Measurements from ENCODE around the gene CFD. TPM values are rescaled to one million over a fixed set of nuclear protein-coding genes. Genes with fewer than 3 reads are reported as not detected.

Gene CFD
- total and polyA plus RNA-seq, 4 donors, result 90.8 to 227 (median 141) TPM

- no peak overlapping the region for H3K4me3 ChIP-seq
- peaks cover 0 to 11% (median 7%) of the 10 kb centered on the region in 4 donors for H3K36me3 ChIP-seq (ENCODE audit: control insufficient read depth in 4 of 4, insufficient read depth in 4 of 4, low read length in 4 of 4)
- no peak for ATAC-seq (ENCODE audit: insufficient read depth, low FRiP score)
- peaks cover 0 to 13% (median 9%) of the 10 kb centered on the region in 5 donors for H3K4me1 ChIP-seq (ENCODE audit: control insufficient read depth in 5 of 5, insufficient read depth in 5 of 5, low read length in 5 of 5)
- peaks cover 0 to 12% (median 0%) of the 10 kb centered on the region in 3 donors for H3K27me3 ChIP-seq (ENCODE audit: control insufficient read depth in 3 of 3, insufficient read depth in 3 of 3, low read length in 2 of 3)
- TF ChIP-seq CTCF (IDR thresholded peaks at IDR 0.05; ENCODE audit: control extremely low read depth, extremely low read depth), result no peak
- peak overlapping the region in 1 of 2 donors; percentile 23 for H3K27ac ChIP-seq (ENCODE audit: low read depth in 1 of 2, low read length in 1 of 2)
- no peak overlapping the region for H3K9ac ChIP-seq (ENCODE audit: insufficient read depth in 1 of 2, low read length in 2 of 2)
- DNase-seq, result no peak
- 68 to 75% methylated on average over 7 of the region's 7 CpGs for WGBS, 2 donors
- H3K9me3 ChIP-seq (ENCODE audit: control insufficient read depth in 4 of 4, insufficient read depth in 3 of 4, low read length in 3 of 4), result no peaks in the 10 kb centered on the region
These were observed 3.8 kb downstream of the CFD start for GRCh38 chr19:863315-863620.

GRCh38 chr19:866769-867300 is 7.4 kb downstream of the CFD start:
- H3K27me3 ChIP-seq (ENCODE audit: control insufficient read depth in 3 of 3, insufficient read depth in 3 of 3, low read length in 2 of 3), result peaks cover 0 to 2% (median 0%) of the 10 kb centered on the region in 3 donors
- H3K4me3 ChIP-seq, result no peak overlapping the region
- DNase-seq (no peak), ATAC-seq (ENCODE audit: insufficient read depth, low FRiP score) (no peak)
- H3K27ac ChIP-seq (ENCODE audit: low read depth in 1 of 2, low read length in 1 of 2), result no peak overlapping the region
- WGBS, 2 donors, result 85 to 89% methylated on average over 27 to 38 of the region's 38 CpGs
- TF ChIP-seq CTCF (IDR thresholded peaks at IDR 0.05; ENCODE audit: control extremely low read depth, extremely low read depth), result no peak
- H3K9me3 ChIP-seq (ENCODE audit: control insufficient read depth in 4 of 4, insufficient read depth in 3 of 4, low read length in 3 of 4), result no peaks in the 10 kb centered on the region
- H3K9ac ChIP-seq (ENCODE audit: insufficient read depth in 1 of 2, low read length in 2 of 2), result no peak overlapping the region
- H3K36me3 ChIP-seq (ENCODE audit: control insufficient read depth in 4 of 4, insufficient read depth in 4 of 4, low read length in 4 of 4), result peaks cover 0 to 30% (median 13%) of the 10 kb centered on the region in 4 donors
- H3K4me1 ChIP-seq (ENCODE audit: control insufficient read depth in 5 of 5, insufficient read depth in 5 of 5, low read length in 5 of 5), result peaks cover 0 to 20% (median 12%) of the 10 kb centered on the region in 5 donors

- no peak overlapping the region for H3K27ac ChIP-seq (ENCODE audit: low read depth in 1 of 2, low read length in 1 of 2)
- WGBS, 2 donors, result 85 to 88% methylated on average over 16 of the region's 16 CpGs
- peaks cover 0 to 33% (median 13%) of the 10 kb centered on the region in 4 donors for H3K36me3 ChIP-seq (ENCODE audit: control insufficient read depth in 4 of 4, insufficient read depth in 4 of 4, low read length in 4 of 4)
- no peaks in the 10 kb centered on the region for H3K9me3 ChIP-seq (ENCODE audit: control insufficient read depth in 4 of 4, insufficient read depth in 3 of 4, low read length in 3 of 4)
- H3K4me3 ChIP-seq, result no peak overlapping the region
- TF ChIP-seq CTCF (IDR thresholded peaks at IDR 0.05; ENCODE audit: control extremely low read depth, extremely low read depth), result no peak
- DNase-seq, result peak in 2 of 3 donors; percentile 43 to 47
- peaks cover 0 to 20% (median 12%) of the 10 kb centered on the region in 5 donors for H3K4me1 ChIP-seq (ENCODE audit: control insufficient read depth in 5 of 5, insufficient read depth in 5 of 5, low read length in 5 of 5)
- H3K27me3 ChIP-seq (ENCODE audit: control insufficient read depth in 3 of 3, insufficient read depth in 3 of 3, low read length in 2 of 3), result peaks cover 0 to 2% (median 0%) of the 10 kb centered on the region in 3 donors
- ATAC-seq (ENCODE audit: insufficient read depth, low FRiP score), result no peak
- no peak overlapping the region for H3K9ac ChIP-seq (ENCODE audit: insufficient read depth in 1 of 2, low read length in 2 of 2)
These were observed 7.9 kb downstream of the CFD start for GRCh38 chr19:867301-867793.
